Activated CD4-positive, alpha-beta T cell treated with anti-CD3 and anti-CD28 coated beads for 36 hours (primary cell): Measurements from ENCODE around the gene ETV6. TPM values are rescaled to one million over a fixed set of nuclear protein-coding genes. Genes with fewer than 3 reads are reported as not detected.

Experiments used
- ATAC-seq: fragments of 200-7000 bp; cut with Tn5 transposase; one replicate; pipeline ENCODE4 v1.10.0; 2021; ENCODE audit warnings: mild to moderate bottlenecking, moderate library complexity
- CTCF ChIA-PET: fragments of 350-600 bp; sonication (Branson Sonifier 250); formaldehyde crosslinking; loops from one replicate; lab custom pipeline; 2021; ENCODE audit warnings: antibody characterized with exemption; lab: Charles Lee
- POLR2A ChIA-PET: fragments of 350-600 bp; sonication (Branson Sonifier 250); formaldehyde crosslinking; loops from one replicate; lab custom pipeline; 2021; ENCODE audit warnings: antibody characterized with exemption, inconsistent platforms; lab: Charles Lee
- DNase-seq: peaks from one replicate; pipeline ENCODE4 v3.0.0-alpha.2; 2020
- H3K27ac Mint-ChIP-seq: one replicate; pipeline ENCODE4 v1.8.0; 2021; ENCODE audit warnings: mixed read lengths
- H3K27me3 Mint-ChIP-seq: one replicate; pipeline ENCODE4 v1.8.0; 2021; ENCODE audit warnings: mixed read lengths
- H3K36me3 Mint-ChIP-seq: one replicate; pipeline ENCODE4 v1.8.0; 2021; ENCODE audit warnings: low read depth, mixed read lengths
- H3K4me1 Mint-ChIP-seq: one replicate; pipeline ENCODE4 v1.8.0; 2021; ENCODE audit warnings: mixed read lengths
- H3K4me3 Mint-ChIP-seq: one replicate; pipeline ENCODE4 v1.8.0; 2021; ENCODE audit warnings: mild to moderate bottlenecking, moderate library complexity, mixed read lengths
- H3K9me3 Mint-ChIP-seq: one replicate; pipeline ENCODE4 v1.8.0; 2021; ENCODE audit warnings: low read depth, mixed read lengths
- intact Hi-C, 2 experiments: fragments of 100-400 bp; cut with DNase I in 1 of 2; cut with micrococcal nuclease in 1 of 2; formaldehyde crosslinking; loops; one replicate each; pipeline versions ENCODE4 v1.14.2 to v1.15.1; 2022 to 2024; cut with DNase I, micrococcal nuclease
- total RNA-seq, 2 experiments: library from RNA; stranded (reverse); gene quantifications; one replicate each; pipeline ENCODE4 v1.2.3, GENCODE V29; 2021

ETV6 gene
- total RNA-seq, 2 experiments from 2014 or later, result 53.5 to 56.7 TPM

GRCh38 chr12:11833174-11833895, 183.9 kb downstream of the ETV6 start:
- peaks cover 23% of the 10 kb centered on the region for H3K36me3 Mint-ChIP-seq
- POLR2A ChIA-PET, result interaction anchor here (0.8 to 1.1 kb wide), 3 partner anchors 18 to 67 kb away, joined by 3 read pairs; no protein-coding TSS in a partner anchor

DNA sequence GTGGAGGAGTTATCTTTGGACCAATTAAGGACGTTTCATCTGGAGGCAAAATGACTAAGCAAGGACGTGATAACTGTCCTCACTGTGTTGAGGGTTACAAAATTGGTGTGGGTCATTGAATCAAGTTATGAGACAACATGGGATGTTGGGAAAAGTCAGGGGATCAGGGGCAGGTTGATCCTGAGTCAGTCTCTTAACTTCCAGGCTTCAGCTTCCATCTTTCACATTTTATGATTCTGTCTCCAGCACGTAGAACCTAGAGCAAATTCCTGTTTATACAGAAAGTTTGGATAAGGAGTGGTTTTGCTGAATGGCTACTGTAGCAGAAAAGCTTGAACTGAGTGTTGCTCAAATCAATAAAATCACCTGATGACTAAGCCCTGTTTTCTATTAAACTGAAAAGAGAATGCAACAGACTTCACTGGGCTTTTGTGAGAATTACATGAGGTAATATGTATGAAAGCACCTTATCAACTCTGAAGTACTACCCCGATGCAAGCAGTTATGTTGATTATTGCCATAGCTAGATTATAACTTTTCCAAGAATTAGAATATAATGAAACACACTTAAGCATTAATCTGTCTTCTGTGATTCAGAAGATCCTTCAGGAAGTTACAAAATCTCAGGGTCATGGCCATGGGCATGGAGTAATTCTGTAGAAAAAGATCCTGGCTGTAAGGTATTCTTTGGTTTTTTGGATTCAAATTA, 184.8 kb downstream of the ETV6 start:
- peak; percentile 25 for ATAC-seq
- peak overlapping the region; percentile 95 for H3K27ac Mint-ChIP-seq
- CTCF ChIA-PET, result interaction anchor here (0.6 to 2.3 kb wide), 4 partner anchors 14 to 198 kb away, joined by 3 to 5 read pairs (median 4); no protein-coding TSS in a partner anchor
- peaks cover 2% of the 10 kb centered on the region for H3K9me3 Mint-ChIP-seq
- peaks cover 73% of the 10 kb centered on the region for H3K4me1 Mint-ChIP-seq
- intact Hi-C loops, result loop anchor here in 1 of 2 experiments (2.0 to 5.0 kb wide), 2 partner anchors 61 to 102 kb away; no protein-coding TSS in a partner anchor
- H3K27me3 Mint-ChIP-seq, result no peaks in the 10 kb centered on the region
- H3K36me3 Mint-ChIP-seq, result peaks cover 32% of the 10 kb centered on the region
- H3K4me3 Mint-ChIP-seq, result no peak overlapping the region
- POLR2A ChIA-PET, result interaction anchor here (0.8 to 1.3 kb wide), 3 partner anchors 63 to 175 kb away, joined by 3 to 5 read pairs (median 3); no protein-coding TSS in a partner anchor
- no peak for DNase-seq

More at GRCh38 chr12:11833174-11833895, 183.9 kb downstream of the ETV6 start:
- H3K4me1 Mint-ChIP-seq, result peaks cover 64% of the 10 kb centered on the region
- peak overlapping the region; percentile 95 for H3K27ac Mint-ChIP-seq
- CTCF ChIA-PET, result interaction anchor here (1.2 to 2.3 kb wide), 3 partner anchors 13 to 200 kb away, joined by 4 to 5 read pairs (median 4); no protein-coding TSS in a partner anchor
- H3K27me3 Mint-ChIP-seq, result no peaks in the 10 kb centered on the region
- peaks cover 2% of the 10 kb centered on the region for H3K9me3 Mint-ChIP-seq
- ATAC-seq, result no peak
- intact Hi-C loops, result loop anchor here in 1 of 2 experiments (5.0 kb wide), 1 partner anchor 101 kb away; no protein-coding TSS in a partner anchor
- no peak for DNase-seq
- no peak overlapping the region for H3K4me3 Mint-ChIP-seq

DNA sequence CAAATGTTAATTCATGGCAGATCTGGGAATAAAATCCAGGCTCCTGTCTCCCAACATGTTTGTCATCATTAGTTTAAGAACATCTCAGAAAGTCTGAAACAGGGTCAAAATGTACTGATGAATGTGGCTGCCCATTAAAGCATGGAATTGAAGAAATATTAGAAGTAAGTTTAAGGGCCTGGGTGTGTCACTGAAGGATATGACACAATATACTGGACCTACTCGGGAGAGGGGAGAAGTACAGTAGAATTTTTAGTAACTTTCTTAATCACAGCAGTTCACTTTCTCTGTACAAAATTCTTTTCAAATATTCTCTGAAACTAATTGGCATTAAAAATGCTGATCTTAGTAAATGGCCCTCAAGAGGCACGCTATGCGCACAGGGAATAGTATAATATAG, 185.5 kb downstream of the ETV6 start:
- POLR2A ChIA-PET, result interaction anchor here (0.5 to 1.3 kb wide), 4 partner anchors 63 to 523 kb away, joined by 3 to 5 read pairs (median 3); no protein-coding TSS in a partner anchor
- H3K9me3 Mint-ChIP-seq, result peaks cover 2% of the 10 kb centered on the region
- DNase-seq (no peak), ATAC-seq (no peak)
- intact Hi-C loops, result loop anchor here (2.0 to 5.0 kb wide), 5 partner anchors 62 to 253 kb away; no protein-coding TSS in a partner anchor
- no peaks in the 10 kb centered on the region for H3K27me3 Mint-ChIP-seq
- peaks cover 39% of the 10 kb centered on the region for H3K36me3 Mint-ChIP-seq
- H3K27ac Mint-ChIP-seq, result peak overlapping the region; percentile 95
- peaks cover 77% of the 10 kb centered on the region for H3K4me1 Mint-ChIP-seq
- CTCF ChIA-PET, result interaction anchor here (0.7 kb wide), 1 partner anchor 198 kb away, joined by 3 read pairs; no protein-coding TSS in a partner anchor
- no peak overlapping the region for H3K4me3 Mint-ChIP-seq

- peak overlapping the region; percentile 95 for H3K27ac Mint-ChIP-seq
- DNase-seq, result peak; percentile 88
- no peaks in the 10 kb centered on the region for H3K9me3 Mint-ChIP-seq
- POLR2A ChIA-PET, result interaction anchor here (0.7 to 3.2 kb wide), 3 partner anchors 56 to 173 kb away, joined by 3 to 15 read pairs (median 6); no protein-coding TSS in a partner anchor
- peaks cover 52% of the 10 kb centered on the region for H3K36me3 Mint-ChIP-seq
- CTCF ChIA-PET, result interaction anchor here (0.9 to 1.2 kb wide), 2 partner anchors 74 to 109 kb away, joined by 4 to 5 read pairs; no protein-coding TSS in a partner anchor
- ATAC-seq, result peak; percentile 86
- H3K27me3 Mint-ChIP-seq, result no peaks in the 10 kb centered on the region
- intact Hi-C loops, result loop anchor here (1.0 to 5.0 kb wide), 16 partner anchors 24 to 290 kb away; partner anchors contain the start of gene ETV6 (in 1 of the 2)
- peaks cover 77% of the 10 kb centered on the region for H3K4me1 Mint-ChIP-seq
- H3K4me3 Mint-ChIP-seq, result peak overlapping the region; percentile 45
Measured at GRCh38 chr12:11836282-11837151, 187.0 kb downstream of the ETV6 start.

DNA sequence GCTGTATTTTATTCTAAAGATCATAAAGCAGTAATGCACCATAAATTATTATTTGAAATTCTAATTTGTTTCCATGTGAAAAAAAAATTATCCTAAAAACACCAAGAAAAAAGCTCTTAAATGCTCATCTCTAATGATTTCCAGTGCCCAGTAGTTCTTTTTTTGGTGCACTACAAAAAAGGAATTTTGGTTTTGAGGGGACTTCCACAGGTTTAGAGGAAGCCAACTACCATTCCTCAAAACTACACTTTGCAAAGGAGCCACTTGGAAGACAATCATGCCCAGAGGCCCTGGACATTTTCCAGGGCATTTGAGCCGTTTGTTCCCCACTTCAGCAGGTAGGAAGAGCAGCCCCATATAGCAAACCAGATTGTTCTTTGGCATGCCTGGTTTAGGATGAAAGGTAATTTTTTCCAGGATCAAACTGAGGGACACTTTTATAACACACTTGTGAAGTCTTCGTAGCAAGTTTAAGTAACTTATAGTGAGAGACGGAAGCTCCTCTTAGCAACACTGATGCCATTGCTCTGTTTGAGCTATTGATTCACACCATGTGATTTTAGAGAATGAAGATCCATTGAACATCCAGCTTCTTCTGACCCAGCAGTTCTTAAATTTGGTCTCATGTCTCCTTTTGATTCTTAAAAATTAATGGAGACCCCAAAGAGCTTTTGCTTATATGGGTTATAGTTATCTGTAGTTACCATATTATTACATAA, 187.9 kb downstream of the ETV6 start:
- POLR2A ChIA-PET, result interaction anchor here (3.2 kb wide), 1 partner anchor 173 kb away, joined by 15 read pairs; no protein-coding TSS in a partner anchor
- Mint-ChIP-seq H3K9me3 (no peaks in the 10 kb centered on the region), H3K36me3 (peaks cover 54% of the 10 kb centered on the region), H3K4me3 (no peak overlapping the region), H3K4me1 (peaks cover 69% of the 10 kb centered on the region), H3K27ac (peak overlapping the region; percentile 95), H3K27me3 (no peaks in the 10 kb centered on the region)
- CTCF ChIA-PET, result interaction anchor here (0.7 kb wide), 1 partner anchor 172 kb away, joined by 5 read pairs; no protein-coding TSS in a partner anchor
- intact Hi-C loops, result loop anchor here (1.0 to 5.0 kb wide), 9 partner anchors 25 to 255 kb away; no protein-coding TSS in a partner anchor
- no peak for ATAC-seq
- no peak for DNase-seq

- intact Hi-C loops, result loop anchor here (5.0 kb wide), 3 partner anchors 126 to 256 kb away; no protein-coding TSS in a partner anchor
- no peaks in the 10 kb centered on the region for H3K9me3 Mint-ChIP-seq
- ChIA-PET POLR2A (interaction anchor here (3.2 kb wide), 1 partner anchor 172 kb away, joined by 15 read pairs; no protein-coding TSS in a partner anchor), CTCF (no interaction called here)
- H3K4me1 Mint-ChIP-seq, result peaks cover 60% of the 10 kb centered on the region
- H3K27me3 Mint-ChIP-seq, result no peaks in the 10 kb centered on the region
- H3K36me3 Mint-ChIP-seq, result peaks cover 60% of the 10 kb centered on the region
- peak overlapping the region; percentile 61 for H3K27ac Mint-ChIP-seq
- no peak overlapping the region for H3K4me3 Mint-ChIP-seq
- DNase-seq (no peak), ATAC-seq (no peak)
Measured at GRCh38 chr12:11838403-11838802, 188.9 kb downstream of the ETV6 start.

GRCh38 chr12:11839091-11839641, 189.7 kb downstream of the ETV6 start:
- POLR2A ChIA-PET, result interaction anchor here (0.7 kb wide), 1 partner anchor 232 kb away, joined by 3 read pairs; the partner anchor contains the start of gene BCL2L14
- CTCF ChIA-PET, result no interaction called here
- Mint-ChIP-seq H3K9me3 (no peaks in the 10 kb centered on the region), H3K27me3 (no peaks in the 10 kb centered on the region), H3K4me3 (no peak overlapping the region), H3K27ac (peak overlapping the region; percentile 79), H3K4me1 (peaks cover 52% of the 10 kb centered on the region), H3K36me3 (peaks cover 66% of the 10 kb centered on the region)
- ATAC-seq, result no peak
- intact Hi-C loops, result loop anchor here (5.0 kb wide), 3 partner anchors 127 to 257 kb away; no protein-coding TSS in a partner anchor
- no peak for DNase-seq

DNA sequence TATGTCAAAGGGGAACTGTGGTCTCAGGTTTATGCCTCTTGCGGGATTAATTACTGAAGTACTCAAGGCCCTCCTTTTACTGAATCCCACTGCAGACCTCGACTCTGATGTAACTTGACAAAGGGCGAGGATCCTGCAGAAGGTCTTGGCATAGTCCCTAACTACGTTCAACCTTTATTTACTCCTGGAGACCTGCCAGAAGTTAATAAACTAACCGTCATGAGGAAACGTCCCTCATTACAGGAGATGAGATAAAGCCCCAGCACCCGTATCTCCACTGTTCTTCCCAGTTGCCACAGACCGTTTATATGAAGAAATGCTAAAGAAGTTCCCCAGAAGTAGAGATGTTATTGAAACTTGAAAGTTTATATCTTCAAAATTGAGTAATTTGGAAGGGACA, 190.9 kb downstream of the ETV6 start:
- peaks cover 69% of the 10 kb centered on the region for H3K36me3 Mint-ChIP-seq
- H3K27me3 Mint-ChIP-seq, result no peaks in the 10 kb centered on the region
- ChIA-PET CTCF (interaction anchor here (0.8 kb wide), 1 partner anchor 17 kb away, joined by 3 read pairs; no protein-coding TSS in a partner anchor), POLR2A (no interaction called here)
- intact Hi-C loops, result no loop called here
- no peaks in the 10 kb centered on the region for H3K9me3 Mint-ChIP-seq
- ATAC-seq (no peak), DNase-seq (no peak)
- peak overlapping the region; percentile 1 for H3K27ac Mint-ChIP-seq
- no peak overlapping the region for H3K4me3 Mint-ChIP-seq
- peaks cover 40% of the 10 kb centered on the region for H3K4me1 Mint-ChIP-seq

DNA sequence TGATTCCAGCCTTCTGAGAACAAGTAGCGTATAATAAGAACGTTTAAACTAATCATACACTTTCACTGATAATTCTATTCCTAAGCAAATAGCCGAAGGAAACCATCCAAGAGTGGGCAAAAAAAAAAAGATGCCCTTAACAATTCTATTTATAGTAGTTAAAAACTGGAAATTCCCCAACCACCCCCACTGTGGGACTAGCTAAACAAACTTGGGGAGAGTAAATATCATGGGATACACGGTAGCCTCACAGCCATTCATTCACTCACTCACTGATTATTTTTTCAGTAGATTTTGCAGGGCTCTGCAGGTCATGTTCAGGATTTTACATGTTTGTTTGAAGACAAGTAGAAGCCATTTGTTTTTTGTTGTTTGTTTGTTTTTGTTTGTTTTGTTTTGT, 197.0 kb downstream of the ETV6 start:
- ChIA-PET POLR2A (no interaction called here), CTCF (no interaction called here)
- ATAC-seq (no peak), DNase-seq (no peak)
- intact Hi-C loops, result no loop called here
- H3K27me3 Mint-ChIP-seq, result no peaks in the 10 kb centered on the region
- H3K9me3 Mint-ChIP-seq, result no peaks in the 10 kb centered on the region
- H3K36me3 Mint-ChIP-seq, result peaks cover 60% of the 10 kb centered on the region
- no peak overlapping the region for H3K4me3 Mint-ChIP-seq
- H3K27ac Mint-ChIP-seq, result no peak overlapping the region
- H3K4me1 Mint-ChIP-seq, result no peaks in the 10 kb centered on the region
